Type B pancreatic cell (in vitro differentiated cells): ENCODE results near the gene CCDC124. TPM values are rescaled to one million over a fixed set of nuclear protein-coding genes. Genes with fewer than 3 reads are reported as not detected.

Experiments used
- DNase-seq: peaks from one replicate; pipeline ENCODE4 v3.0.0; 2021; ENCODE audit warnings: mixed read lengths; ENCODE audit not compliant: unreplicated experiment; ENCODE audit errors: extremely low spot score
- H3K27ac Mint-ChIP-seq: 2 replicates; pipeline ENCODE4 v1.8.0; 2021; ENCODE audit warnings: mild to moderate bottlenecking, mixed read lengths
- H3K27me3 Mint-ChIP-seq: 2 replicates; pipeline ENCODE4 v1.8.0; 2021; ENCODE audit warnings: mixed read lengths
- H3K36me3 Mint-ChIP-seq: 2 replicates; pipeline ENCODE4 v1.8.0; 2021; ENCODE audit warnings: mixed read lengths
- H3K4me1 Mint-ChIP-seq: one replicate; pipeline ENCODE4 v1.8.0; 2021; ENCODE audit warnings: mixed read lengths; ENCODE audit not compliant: unreplicated experiment
- H3K4me3 Mint-ChIP-seq: 2 replicates; pipeline ENCODE4 v1.8.0; 2021; ENCODE audit warnings: mild to moderate bottlenecking, mixed read lengths
- H3K9me3 Mint-ChIP-seq: 2 replicates; pipeline ENCODE4 v1.8.0; 2021; ENCODE audit warnings: mixed read lengths
- CTCF ChIP-seq: fragments of 200-600 bp; sonication (generic); conservative IDR thresholded peaks from 2 replicates; pipeline ENCODE4 v1.5.0; 2021; ENCODE audit warnings: antibody characterized with exemption, mild to moderate bottlenecking
- total RNA-seq: library from RNA; stranded (reverse); gene quantifications from 2 replicates; pipeline ENCODE4 v1.2.1, GENCODE V29; 2021; ENCODE audit warnings: low replicate concordance

Gene CCDC124
- total RNA-seq, 1 donor from 2014 or later, result 90.9 TPM

- Mint-ChIP-seq H3K36me3 (peaks cover 3% of the 10 kb centered on the region), H3K27me3 (peaks cover 21% of the 10 kb centered on the region), H3K9me3 (no peaks in the 10 kb centered on the region), H3K27ac (no peak overlapping the region), H3K4me3 (no peak overlapping the region), H3K4me1 (no peaks in the 10 kb centered on the region)
- no peak for TF ChIP-seq CTCF
- DNase-seq, result no peak
These were observed 36.4 kb downstream of the CCDC124 start for GRCh38 chr19:17969096-17969792.

- no peak overlapping the region for H3K27ac Mint-ChIP-seq
- no peak for DNase-seq
These were observed 39.4 kb downstream of the CCDC124 start for GRCh38 chr19:17972230-17972629.

GRCh38 chr19:17973759-17974158 is 40.9 kb downstream of the CCDC124 start:
- TF ChIP-seq CTCF, result no peak
- no peaks in the 10 kb centered on the region for H3K27me3 Mint-ChIP-seq
- no peak overlapping the region for H3K27ac Mint-ChIP-seq
- H3K9me3 Mint-ChIP-seq, result no peaks in the 10 kb centered on the region
- no peak for DNase-seq
- peaks cover 7% of the 10 kb centered on the region for H3K36me3 Mint-ChIP-seq
- no peak overlapping the region for H3K4me3 Mint-ChIP-seq
- no peaks in the 10 kb centered on the region for H3K4me1 Mint-ChIP-seq

More at GRCh38 chr19:17972230-17972629, 39.4 kb downstream of the CCDC124 start:
- TF ChIP-seq CTCF, result no peak
- Mint-ChIP-seq H3K27me3 (peaks cover 2% of the 10 kb centered on the region), H3K4me1 (no peaks in the 10 kb centered on the region), H3K36me3 (peaks cover 3% of the 10 kb centered on the region), H3K9me3 (no peaks in the 10 kb centered on the region), H3K4me3 (no peak overlapping the region)

- H3K36me3 Mint-ChIP-seq, result peaks cover 7% of the 10 kb centered on the region
- DNase-seq, result no peak
- H3K4me1 Mint-ChIP-seq, result no peaks in the 10 kb centered on the region
- H3K9me3 Mint-ChIP-seq, result no peaks in the 10 kb centered on the region
- no peaks in the 10 kb centered on the region for H3K27me3 Mint-ChIP-seq
- no peak overlapping the region for H3K4me3 Mint-ChIP-seq
- TF ChIP-seq CTCF, result no peak
- no peak overlapping the region for H3K27ac Mint-ChIP-seq
These were observed 41.7 kb downstream of the CCDC124 start for GRCh38 chr19:17974551-17974950.

- no peak for DNase-seq
- TF ChIP-seq CTCF, result no peak
- no peaks in the 10 kb centered on the region for H3K27me3 Mint-ChIP-seq
- H3K4me3 Mint-ChIP-seq, result no peak overlapping the region
- H3K4me1 Mint-ChIP-seq, result no peaks in the 10 kb centered on the region
- peaks cover 7% of the 10 kb centered on the region for H3K36me3 Mint-ChIP-seq
- H3K27ac Mint-ChIP-seq, result no peak overlapping the region
- no peaks in the 10 kb centered on the region for H3K9me3 Mint-ChIP-seq
These were observed 42.2 kb downstream of the CCDC124 start for GRCh38 chr19:17975032-17975431.
